OCI-LY3 (cell line): ENCODE measurements around the gene MTCL1.

Source experiments
- H2AFZ ChIP-seq: fragments of 200-600, 300-600 bp; shearing (Covaris generic); 2 replicates; pipeline ENCODE4 v1.6.0; 2014; ENCODE audit warnings: antibody characterized with exemption, low read depth, low read length
- H3K27ac ChIP-seq: fragments of 200-600, 300-600 bp; sonication (generic); 2 replicates; pipeline ENCODE4 v1.5.1; 2014; ENCODE audit warnings: mild to moderate bottlenecking, low read length, moderate library complexity, mixed read lengths
- H3K27me3 ChIP-seq: fragments of 200-600, 300-600 bp; sonication (generic); 2 replicates; pipeline ENCODE4 v1.6.1; 2014; ENCODE audit warnings: low read depth, low read length, mixed read lengths
- H3K36me3 ChIP-seq: fragments of 200-600, 300-600 bp; sonication (generic); replicated peaks from 2 replicates; pipeline ENCODE3; 2014; ENCODE audit warnings: low read depth, low read length, mixed read lengths
- H3K4me1 ChIP-seq: fragments of 300-600, 200-600 bp; sonication (generic); 2 replicates; pipeline ENCODE4 v1.6.1; 2014; ENCODE audit warnings: low read length, mixed read lengths
- H3K4me2 ChIP-seq: fragments of 200-600, 300-600 bp; sonication (generic); 2 replicates; pipeline ENCODE4 v1.6.1; 2014; ENCODE audit warnings: low read length, mixed read lengths
- H3K4me3 ChIP-seq: fragments of 300-600, 200-600 bp; sonication (generic); 2 replicates; pipeline ENCODE4 v1.5.1; 2014; ENCODE audit warnings: antibody characterized with exemption, mild to moderate bottlenecking, low read length, moderate library complexity
- H3K79me2 ChIP-seq: fragments of 300-600, 200-600 bp; shearing (Covaris generic); 2 replicates; pipeline ENCODE4 v1.6.1; 2014; ENCODE audit warnings: mild to moderate bottlenecking, low read length, mixed read lengths
- H3K9ac ChIP-seq: fragments of 300-600, 200-600 bp; shearing (Covaris generic); 2 replicates; pipeline ENCODE4 v1.6.0; 2014; ENCODE audit warnings: mild to moderate bottlenecking, low read length, moderate library complexity
- H3K9me3 ChIP-seq: fragments of 200-600, 300-600 bp; shearing (Covaris generic); 2 replicates; pipeline ENCODE4 v1.6.1; 2014; ENCODE audit warnings: low read length, mixed read lengths; ENCODE audit not compliant: insufficient read depth
- H4K20me1 ChIP-seq: fragments of 200-600, 300-600 bp; sonication (generic); 2 replicates; pipeline ENCODE4 v1.6.1; 2016; ENCODE audit warnings: low read length, mixed read lengths; ENCODE audit not compliant: insufficient read depth
- CTCF ChIP-seq: fragments of 200-600, 300-600 bp; sonication (generic); IDR thresholded peaks from 2 replicates; pipeline ENCODE4 v1.5.1; 2014; ENCODE audit warnings: antibody characterized with exemption, low read length, low read depth
- EZH2phosphoT487 ChIP-seq: fragments of 200-600 bp; shearing (Covaris generic); IDR thresholded peaks from 2 replicates; pipeline ENCODE4 v1.6.1; 2018; ENCODE audit warnings: antibody characterized with exemption, mixed run types, low read depth

The MTCL1 gene

GRCh38 chr18:8799001-8799400 lies 93.6 kb downstream of the MTCL1 start:
- Histone ChIP-seq H4K20me1 (no peaks in the 10 kb centered on the region), H2AFZ (no peak overlapping the region), H3K27ac (no peak overlapping the region), H3K4me1 (no peaks in the 10 kb centered on the region), H3K79me2 (no peaks in the 10 kb centered on the region), H3K9ac (no peak overlapping the region), H3K4me3 (no peak overlapping the region), H3K27me3 (no peaks in the 10 kb centered on the region), H3K36me3 (peaks cover 8% of the 10 kb centered on the region), H3K9me3 (no peaks in the 10 kb centered on the region), H3K4me2 (no peak overlapping the region)
- no peak for TF ChIP-seq EZH2phosphoT487

- no peak overlapping the region for H3K4me2 ChIP-seq
- no peaks in the 10 kb centered on the region for H3K79me2 ChIP-seq
- H3K9ac ChIP-seq = no peak overlapping the region
- no peak for TF ChIP-seq EZH2phosphoT487
- TF ChIP-seq CTCF = no peak
- H2AFZ ChIP-seq = no peak overlapping the region
- H3K4me3 ChIP-seq = no peak overlapping the region
- H3K36me3 ChIP-seq = peaks cover 8% of the 10 kb centered on the region
- H3K27me3 ChIP-seq = no peaks in the 10 kb centered on the region
- no peak overlapping the region for H3K27ac ChIP-seq
- no peaks in the 10 kb centered on the region for H3K4me1 ChIP-seq
- H4K20me1 ChIP-seq = no peaks in the 10 kb centered on the region
- no peaks in the 10 kb centered on the region for H3K9me3 ChIP-seq
These were observed 94.5 kb downstream of the MTCL1 start for GRCh38 chr18:8799596-8800441.

DNA sequence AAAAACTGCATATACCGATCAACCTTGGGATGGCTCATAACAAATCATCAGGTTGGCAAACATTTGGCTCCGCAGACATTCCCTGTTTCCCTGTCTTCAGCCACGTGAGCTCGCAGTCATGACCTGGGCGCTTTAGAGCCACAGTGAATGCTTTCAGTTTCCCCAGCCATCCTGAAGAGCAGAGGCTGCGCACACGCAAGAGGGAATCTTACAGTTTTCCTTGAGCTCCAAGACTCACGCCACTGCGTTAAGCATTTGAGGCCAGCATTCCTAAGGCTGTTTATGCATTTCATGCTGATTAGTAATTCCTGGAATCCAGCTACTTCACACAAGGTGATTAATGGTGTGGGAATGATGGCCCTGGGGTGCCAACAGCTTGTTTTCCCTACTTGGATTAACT lies 95.1 kb downstream of the MTCL1 start:
- Histone ChIP-seq H3K9ac (no peak overlapping the region), H3K79me2 (no peaks in the 10 kb centered on the region), H2AFZ (no peak overlapping the region), H3K4me1 (no peaks in the 10 kb centered on the region), H3K27me3 (no peaks in the 10 kb centered on the region), H3K36me3 (peaks cover 8% of the 10 kb centered on the region), H3K9me3 (no peaks in the 10 kb centered on the region), H4K20me1 (no peaks in the 10 kb centered on the region), H3K4me3 (no peak overlapping the region), H3K27ac (no peak overlapping the region), H3K4me2 (no peak overlapping the region)
- no peak for TF ChIP-seq EZH2phosphoT487
- no peak for TF ChIP-seq CTCF

DNA sequence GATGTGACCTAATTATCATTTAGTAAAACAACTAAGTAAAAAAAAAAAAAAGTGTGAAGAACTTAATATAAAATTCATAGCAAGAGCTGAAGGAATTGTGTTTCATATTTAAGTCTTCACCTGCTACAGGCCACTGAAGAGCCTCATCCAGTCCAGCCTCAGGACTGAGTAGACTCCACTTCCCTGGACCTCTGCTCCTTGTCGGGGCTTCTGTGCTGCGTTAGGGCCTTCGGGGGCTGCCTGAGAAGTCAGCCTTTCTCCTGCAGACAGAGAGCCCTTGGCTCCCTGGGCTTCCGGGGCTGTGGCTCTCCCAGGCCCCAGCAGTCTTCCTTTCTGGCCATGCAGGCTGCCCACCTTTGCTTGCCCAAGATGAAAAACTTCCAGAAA lies 95.5 kb downstream of the MTCL1 start:
- no peaks in the 10 kb centered on the region for H4K20me1 ChIP-seq
- no peak overlapping the region for H3K4me2 ChIP-seq
- H3K4me1 ChIP-seq = no peaks in the 10 kb centered on the region
- H3K79me2 ChIP-seq = no peaks in the 10 kb centered on the region
- H3K9me3 ChIP-seq = no peaks in the 10 kb centered on the region
- peaks cover 8% of the 10 kb centered on the region for H3K36me3 ChIP-seq
- no peak overlapping the region for H3K4me3 ChIP-seq
- TF ChIP-seq CTCF (no peak), EZH2phosphoT487 (no peak)
- no peak overlapping the region for H3K27ac ChIP-seq
- no peaks in the 10 kb centered on the region for H3K27me3 ChIP-seq
- H3K9ac ChIP-seq = no peak overlapping the region
- H2AFZ ChIP-seq = no peak overlapping the region
